Skeletal muscle cell (primary cell): ENCODE data around the gene USP17L30.
"Not testable (repeated sequence)": the region's sequence is repeated elsewhere in the genome, so short reads cannot be mapped to it uniquely, and the experiment has no call there.

Source experiments
- DNase-seq: peaks from one replicate; pipeline ENCODE4 v3.0.0-alpha.2; 2010; ENCODE audit warnings: low read depth
- H3K4me3 ChIP-seq: 2 replicates; pipeline ENCODE4 v1.5.1; 2011; ENCODE audit warnings: low read depth, mild to moderate bottlenecking, control low read depth, low read length, moderate library complexity

Gene USP17L30, protein sequence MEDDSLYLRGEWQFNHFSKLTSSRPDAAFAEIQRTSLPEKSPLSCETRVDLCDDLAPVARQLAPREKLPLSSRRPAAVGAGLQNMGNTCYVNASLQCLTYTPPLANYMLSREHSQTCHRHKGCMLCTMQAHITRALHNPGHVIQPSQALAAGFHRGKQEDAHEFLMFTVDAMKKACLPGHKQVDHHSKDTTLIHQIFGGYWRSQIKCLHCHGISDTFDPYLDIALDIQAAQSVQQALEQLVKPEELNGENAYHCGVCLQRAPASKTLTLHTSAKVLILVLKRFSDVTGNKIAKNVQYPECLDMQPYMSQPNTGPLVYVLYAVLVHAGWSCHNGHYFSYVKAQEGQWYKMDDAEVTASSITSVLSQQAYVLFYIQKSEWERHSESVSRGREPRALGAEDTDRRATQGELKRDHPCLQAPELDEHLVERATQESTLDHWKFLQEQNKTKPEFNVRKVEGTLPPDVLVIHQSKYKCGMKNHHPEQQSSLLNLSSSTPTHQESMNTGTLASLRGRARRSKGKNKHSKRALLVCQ

DNA sequence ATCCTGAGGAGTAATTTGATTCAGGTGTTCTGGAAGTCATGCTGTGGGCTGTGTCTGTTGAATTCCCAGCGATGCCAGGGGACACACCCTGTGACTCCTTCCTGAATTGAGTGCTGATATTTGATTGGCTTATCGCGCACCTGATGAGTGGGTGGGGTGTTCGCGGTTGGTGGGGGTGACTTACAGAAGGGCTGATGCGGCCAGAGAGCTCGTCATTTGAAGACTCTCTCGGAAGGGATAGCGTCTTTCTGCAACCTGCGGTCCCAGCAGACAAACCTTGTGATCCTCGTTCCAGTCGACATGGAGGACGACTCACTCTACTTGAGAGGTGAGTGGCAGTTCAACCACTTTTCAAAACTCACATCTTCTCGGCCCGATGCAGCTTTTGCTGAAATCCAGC, at the start of gene USP17L30:
USP17L30 (plus strand) TSS at position 301 of the 400 bp plus-strand sequence; CDS start at position 301, 0 bp downstream.
- H3K4me3 ChIP-seq, DNase-seq: not testable (repeated sequence)

DNA sequence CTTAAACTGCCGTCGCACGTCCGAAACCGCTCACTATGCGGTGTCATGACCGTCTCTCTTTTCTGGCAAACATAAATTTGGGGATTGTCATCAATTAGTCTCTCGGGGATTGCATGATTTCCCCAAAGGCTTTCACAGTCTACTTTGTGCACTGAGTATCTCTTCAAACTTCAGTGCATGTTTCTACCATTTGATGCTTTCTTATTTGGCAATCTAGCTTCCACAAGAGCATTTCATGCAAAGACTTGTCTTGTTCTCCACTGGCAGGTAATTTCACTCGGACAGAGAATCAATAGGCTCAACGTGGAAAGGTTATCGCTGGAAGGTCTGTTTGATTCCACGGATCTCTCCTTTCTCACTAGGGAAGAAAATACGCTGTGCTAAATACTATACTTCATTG, 38.7 kb upstream of the USP17L30 start:
- DNase-seq, H3K4me3 ChIP-seq: not testable (repeated sequence)

DNA sequence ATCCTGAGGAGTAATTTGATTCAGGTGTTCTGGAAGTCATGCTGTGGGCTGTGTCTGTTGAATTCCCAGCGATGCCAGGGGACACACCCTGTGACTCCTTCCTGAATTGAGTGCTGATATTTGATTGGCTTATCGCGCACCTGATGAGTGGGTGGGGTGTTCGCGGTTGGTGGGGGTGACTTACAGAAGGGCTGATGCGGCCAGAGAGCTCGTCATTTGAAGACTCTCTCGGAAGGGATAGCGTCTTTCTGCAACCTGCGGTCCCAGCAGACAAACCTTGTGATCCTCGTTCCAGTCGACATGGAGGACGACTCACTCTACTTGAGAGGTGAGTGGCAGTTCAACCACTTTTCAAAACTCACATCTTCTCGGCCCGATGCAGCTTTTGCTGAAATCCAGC, 38.1 kb upstream of the USP17L30 start, which contains the start of gene USP17L24:
USP17L24 (plus strand) TSS at position 301 of the 400 bp plus-strand sequence; CDS start at position 301, 0 bp downstream.
- not testable (repeated sequence) for H3K4me3 ChIP-seq, DNase-seq

DNA sequence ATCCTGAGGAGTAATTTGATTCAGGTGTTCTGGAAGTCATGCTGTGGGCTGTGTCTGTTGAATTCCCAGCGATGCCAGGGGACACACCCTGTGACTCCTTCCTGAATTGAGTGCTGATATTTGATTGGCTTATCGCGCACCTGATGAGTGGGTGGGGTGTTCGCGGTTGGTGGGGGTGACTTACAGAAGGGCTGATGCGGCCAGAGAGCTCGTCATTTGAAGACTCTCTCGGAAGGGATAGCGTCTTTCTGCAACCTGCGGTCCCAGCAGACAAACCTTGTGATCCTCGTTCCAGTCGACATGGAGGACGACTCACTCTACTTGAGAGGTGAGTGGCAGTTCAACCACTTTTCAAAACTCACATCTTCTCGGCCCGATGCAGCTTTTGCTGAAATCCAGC, 33.3 kb upstream of the USP17L30 start, which contains the start of gene USP17L25:
USP17L25 (plus strand) TSS at position 301 of the 400 bp plus-strand sequence; CDS start at position 301, 0 bp downstream.
- not testable (repeated sequence) for DNase-seq, H3K4me3 ChIP-seq

DNA sequence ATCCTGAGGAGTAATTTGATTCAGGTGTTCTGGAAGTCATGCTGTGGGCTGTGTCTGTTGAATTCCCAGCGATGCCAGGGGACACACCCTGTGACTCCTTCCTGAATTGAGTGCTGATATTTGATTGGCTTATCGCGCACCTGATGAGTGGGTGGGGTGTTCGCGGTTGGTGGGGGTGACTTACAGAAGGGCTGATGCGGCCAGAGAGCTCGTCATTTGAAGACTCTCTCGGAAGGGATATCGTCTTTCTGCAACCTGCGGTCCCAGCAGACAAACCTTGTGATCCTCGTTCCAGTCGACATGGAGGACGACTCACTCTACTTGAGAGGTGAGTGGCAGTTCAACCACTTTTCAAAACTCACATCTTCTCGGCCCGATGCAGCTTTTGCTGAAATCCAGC, 28.6 kb upstream of the USP17L30 start, which contains the start of gene USP17L26:
USP17L26 (plus strand) TSS at position 301 of the 400 bp plus-strand sequence; CDS start at position 301, 0 bp downstream.
- not testable (repeated sequence) for H3K4me3 ChIP-seq, DNase-seq

DNA sequence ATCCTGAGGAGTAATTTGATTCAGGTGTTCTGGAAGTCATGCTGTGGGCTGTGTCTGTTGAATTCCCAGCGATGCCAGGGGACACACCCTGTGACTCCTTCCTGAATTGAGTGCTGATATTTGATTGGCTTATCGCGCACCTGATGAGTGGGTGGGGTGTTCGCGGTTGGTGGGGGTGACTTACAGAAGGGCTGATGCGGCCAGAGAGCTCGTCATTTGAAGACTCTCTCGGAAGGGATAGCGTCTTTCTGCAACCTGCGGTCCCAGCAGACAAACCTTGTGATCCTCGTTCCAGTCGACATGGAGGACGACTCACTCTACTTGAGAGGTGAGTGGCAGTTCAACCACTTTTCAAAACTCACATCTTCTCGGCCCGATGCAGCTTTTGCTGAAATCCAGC, 23.8 kb upstream of the USP17L30 start, which contains the start of gene USP17L5:
USP17L5 (plus strand) TSS at position 301 of the 400 bp plus-strand sequence; CDS start at position 301, 0 bp downstream.
- DNase-seq, H3K4me3 ChIP-seq: not testable (repeated sequence)

DNA sequence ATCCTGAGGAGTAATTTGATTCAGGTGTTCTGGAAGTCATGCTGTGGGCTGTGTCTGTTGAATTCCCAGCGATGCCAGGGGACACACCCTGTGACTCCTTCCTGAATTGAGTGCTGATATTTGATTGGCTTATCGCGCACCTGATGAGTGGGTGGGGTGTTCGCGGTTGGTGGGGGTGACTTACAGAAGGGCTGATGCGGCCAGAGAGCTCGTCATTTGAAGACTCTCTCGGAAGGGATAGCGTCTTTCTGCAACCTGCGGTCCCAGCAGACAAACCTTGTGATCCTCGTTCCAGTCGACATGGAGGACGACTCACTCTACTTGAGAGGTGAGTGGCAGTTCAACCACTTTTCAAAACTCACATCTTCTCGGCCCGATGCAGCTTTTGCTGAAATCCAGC, 19.1 kb upstream of the USP17L30 start, which contains the start of gene USP17L27:
USP17L27 (plus strand) TSS at position 301 of the 400 bp plus-strand sequence; CDS start at position 301, 0 bp downstream.
- not testable (repeated sequence) for DNase-seq, H3K4me3 ChIP-seq

DNA sequence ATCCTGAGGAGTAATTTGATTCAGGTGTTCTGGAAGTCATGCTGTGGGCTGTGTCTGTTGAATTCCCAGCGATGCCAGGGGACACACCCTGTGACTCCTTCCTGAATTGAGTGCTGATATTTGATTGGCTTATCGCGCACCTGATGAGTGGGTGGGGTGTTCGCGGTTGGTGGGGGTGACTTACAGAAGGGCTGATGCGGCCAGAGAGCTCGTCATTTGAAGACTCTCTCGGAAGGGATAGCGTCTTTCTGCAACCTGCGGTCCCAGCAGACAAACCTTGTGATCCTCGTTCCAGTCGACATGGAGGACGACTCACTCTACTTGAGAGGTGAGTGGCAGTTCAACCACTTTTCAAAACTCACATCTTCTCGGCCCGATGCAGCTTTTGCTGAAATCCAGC, 14.3 kb upstream of the USP17L30 start, which contains the start of gene USP17L28:
USP17L28 (plus strand) TSS at position 301 of the 400 bp plus-strand sequence; CDS start at position 301, 0 bp downstream.
- DNase-seq, H3K4me3 ChIP-seq: not testable (repeated sequence)

DNA sequence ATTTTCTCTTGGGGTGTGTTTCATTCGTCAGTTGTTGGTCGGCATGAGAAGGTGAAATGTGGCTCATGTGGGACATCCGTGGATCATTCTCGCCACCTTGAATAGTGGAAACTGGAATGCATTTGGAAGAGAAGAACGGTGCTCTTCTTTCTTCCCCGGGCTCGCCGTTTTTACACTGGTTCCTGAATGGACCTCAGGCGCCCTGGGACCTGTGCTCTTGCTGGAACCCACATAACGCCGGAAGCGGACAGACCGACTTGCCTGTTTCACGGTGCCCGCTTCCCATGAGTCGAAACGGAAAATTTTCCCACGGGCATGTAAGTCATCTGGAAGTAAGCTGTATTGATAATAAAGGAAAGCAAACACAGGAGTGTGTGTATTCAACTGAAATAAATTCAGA, 12.1 kb upstream of the USP17L30 start:
- not testable (repeated sequence) for H3K4me3 ChIP-seq, DNase-seq

DNA sequence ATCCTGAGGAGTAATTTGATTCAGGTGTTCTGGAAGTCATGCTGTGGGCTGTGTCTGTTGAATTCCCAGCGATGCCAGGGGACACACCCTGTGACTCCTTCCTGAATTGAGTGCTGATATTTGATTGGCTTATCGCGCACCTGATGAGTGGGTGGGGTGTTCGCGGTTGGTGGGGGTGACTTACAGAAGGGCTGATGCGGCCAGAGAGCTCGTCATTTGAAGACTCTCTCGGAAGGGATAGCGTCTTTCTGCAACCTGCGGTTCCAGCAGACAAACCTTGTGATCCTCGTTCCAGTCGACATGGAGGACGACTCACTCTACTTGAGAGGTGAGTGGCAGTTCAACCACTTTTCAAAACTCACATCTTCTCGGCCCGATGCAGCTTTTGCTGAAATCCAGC, 9.6 kb upstream of the USP17L30 start, which contains the start of gene USP17L29:
USP17L29 (plus strand) TSS at position 301 of the 400 bp plus-strand sequence; CDS start at position 301, 0 bp downstream.
- DNase-seq, H3K4me3 ChIP-seq: not testable (repeated sequence)

DNA sequence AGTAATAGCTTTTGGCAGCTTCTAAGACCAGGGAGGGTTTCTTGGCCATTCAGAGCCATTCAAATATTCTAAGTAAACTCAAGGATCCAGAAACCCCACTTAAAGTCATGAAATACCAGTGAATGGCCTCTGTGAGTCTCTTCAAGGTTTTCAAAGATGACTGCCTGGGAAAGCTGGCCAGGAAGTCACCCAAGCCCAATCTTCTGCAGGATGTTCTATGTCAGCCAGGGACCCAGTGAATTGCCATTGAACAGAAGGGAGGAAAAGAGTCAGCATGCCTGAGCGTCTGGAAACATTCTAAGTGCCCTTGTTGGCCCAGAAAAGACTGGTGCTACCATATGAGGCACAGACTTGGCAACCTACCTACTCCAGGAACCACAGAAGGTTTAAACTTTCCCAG, 17.0 kb downstream of the USP17L30 start:
- not testable (repeated sequence) for H3K4me3 ChIP-seq, DNase-seq

DNA sequence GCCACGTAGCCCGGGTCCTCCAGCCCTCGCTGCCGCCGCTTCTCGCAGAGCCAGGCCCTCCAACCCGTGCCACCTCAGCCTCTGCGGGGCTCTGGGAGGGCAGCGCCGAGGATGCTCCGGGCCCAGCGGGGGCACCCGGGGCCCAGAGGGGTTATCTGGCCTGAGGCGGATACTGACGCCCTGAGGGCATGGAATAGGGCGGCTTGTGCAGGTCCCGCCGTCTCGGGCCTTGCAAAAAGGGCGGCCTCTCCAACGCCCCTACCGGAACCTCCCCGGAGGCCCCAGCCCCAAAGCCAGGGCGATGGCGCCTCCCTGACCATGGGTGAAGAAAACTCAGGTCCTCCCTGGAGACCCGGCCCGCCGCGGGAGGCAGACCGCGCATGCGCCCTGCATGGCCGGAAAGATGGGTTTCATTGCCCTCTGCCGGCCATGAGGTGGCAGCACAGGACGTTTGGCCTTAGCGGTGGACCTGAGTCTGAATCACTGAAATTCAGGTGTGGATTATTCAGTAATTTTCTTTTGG, 18.1 kb downstream of the USP17L30 start:
- peak overlapping the region; percentile 47 for H3K4me3 ChIP-seq
- not testable (repeated sequence) for DNase-seq

DNA sequence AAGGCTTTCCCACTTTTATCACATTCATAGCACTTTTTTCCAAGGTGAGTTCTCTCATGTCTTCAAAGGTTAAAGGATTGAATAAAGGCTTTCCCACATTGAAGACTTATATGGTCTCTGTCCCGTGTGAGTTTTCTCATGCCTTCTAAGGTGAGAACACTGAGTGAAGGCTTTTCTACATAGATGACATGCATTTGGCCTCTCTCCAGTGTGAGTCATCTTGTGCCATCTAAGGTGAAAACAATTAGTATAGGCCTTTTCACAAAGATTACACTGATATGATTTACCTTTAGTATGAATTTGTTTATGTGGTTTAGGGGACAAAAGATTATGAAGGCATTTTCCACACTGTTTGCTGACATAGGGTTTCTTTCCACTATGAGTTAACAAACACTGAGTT, 21.2 kb downstream of the USP17L30 start:
- no peak for DNase-seq
- no peak overlapping the region for H3K4me3 ChIP-seq

DNA sequence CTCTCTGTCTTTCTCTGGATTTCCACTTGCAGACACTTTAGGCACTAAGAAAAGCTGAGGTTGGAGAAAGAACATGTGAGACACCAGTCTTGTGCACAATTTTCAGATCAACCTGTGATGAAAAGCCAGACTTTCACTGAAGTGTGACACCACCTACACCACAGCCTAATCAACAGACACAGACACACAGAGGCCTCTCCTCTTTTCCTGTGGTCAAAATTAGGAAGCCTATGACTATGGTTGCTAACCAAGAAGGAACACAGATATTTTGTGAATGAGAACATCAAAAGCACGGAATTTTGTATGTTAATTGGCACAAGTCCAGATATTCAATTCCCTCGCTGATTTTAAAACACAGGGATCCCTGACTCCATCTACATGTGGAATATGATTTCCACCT, 26.1 kb downstream of the USP17L30 start:
- DNase-seq, result not testable (repeated sequence)

DNA sequence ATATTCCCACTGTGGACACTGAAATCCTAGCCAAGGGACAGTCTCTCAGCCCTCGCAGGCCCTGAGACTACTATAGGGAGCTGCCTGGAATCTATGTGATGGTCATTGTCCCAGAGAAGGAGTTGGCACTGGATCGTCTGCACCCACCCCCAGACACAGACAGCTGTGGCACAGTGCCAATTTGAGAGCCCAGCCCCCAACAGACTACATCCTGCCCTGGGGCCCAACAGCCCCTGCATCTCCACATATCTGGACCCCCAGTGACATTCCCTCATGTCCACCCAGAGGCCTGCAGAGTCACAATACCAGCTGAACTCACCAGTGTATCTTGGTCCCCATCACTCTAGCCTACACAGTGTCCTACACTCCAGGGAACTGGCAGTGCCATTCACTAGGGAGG, 42.8 kb downstream of the USP17L30 start:
- not testable (repeated sequence) for DNase-seq, H3K4me3 ChIP-seq

More for the DNA sequence above, 26.1 kb downstream of the USP17L30 start:
- H3K4me3 ChIP-seq, result not testable (repeated sequence)

DNA sequence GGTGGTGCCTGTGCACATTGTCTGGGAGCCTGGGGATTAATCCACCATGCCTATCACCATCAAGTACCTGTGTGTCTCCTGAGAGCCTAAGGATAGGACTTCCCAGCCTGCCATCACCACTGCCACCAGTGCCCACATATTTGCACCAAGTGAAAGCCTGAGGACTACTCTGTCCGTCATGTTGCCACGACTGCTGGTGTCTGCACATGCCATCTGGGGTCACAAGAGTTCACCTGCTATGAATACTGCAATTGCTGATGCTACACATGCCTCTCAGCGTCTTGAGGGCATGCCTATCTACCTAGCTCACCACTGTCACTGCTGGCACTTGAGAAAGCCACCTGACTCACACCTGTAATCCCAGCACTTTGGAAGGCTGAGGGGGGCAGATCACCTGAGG, 43.6 kb downstream of the USP17L30 start:
- DNase-seq, H3K4me3 ChIP-seq: not testable (repeated sequence)

DNA sequence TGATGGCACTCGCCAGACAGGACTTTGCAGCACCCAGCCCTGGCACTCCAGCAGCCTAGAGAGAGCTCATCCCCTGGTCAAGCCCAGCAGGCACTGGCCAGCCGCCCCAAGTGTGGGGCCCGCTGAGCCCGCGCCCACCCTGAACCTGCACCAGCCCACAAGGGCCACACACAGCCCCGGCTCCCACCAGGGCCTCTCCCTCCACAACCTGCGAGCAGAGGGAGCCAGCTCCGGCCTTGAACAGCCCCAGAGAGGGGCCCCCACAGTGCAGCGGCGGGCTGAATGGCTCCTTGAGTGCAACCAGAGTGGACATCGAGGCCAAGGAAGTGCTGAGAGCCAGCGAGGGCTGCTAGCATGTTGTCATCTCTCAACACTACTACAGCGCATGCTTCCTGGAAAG, 46.9 kb downstream of the USP17L30 start:
- no peak for DNase-seq
- no peak overlapping the region for H3K4me3 ChIP-seq
